ENCODE results near the gene ADAMTSL2.
"Not testable (repeated sequence)": the region's sequence is repeated elsewhere in the genome, so short reads cannot be mapped to it uniquely, and the experiment has no call there.

Gene ADAMTSL2

DNA sequence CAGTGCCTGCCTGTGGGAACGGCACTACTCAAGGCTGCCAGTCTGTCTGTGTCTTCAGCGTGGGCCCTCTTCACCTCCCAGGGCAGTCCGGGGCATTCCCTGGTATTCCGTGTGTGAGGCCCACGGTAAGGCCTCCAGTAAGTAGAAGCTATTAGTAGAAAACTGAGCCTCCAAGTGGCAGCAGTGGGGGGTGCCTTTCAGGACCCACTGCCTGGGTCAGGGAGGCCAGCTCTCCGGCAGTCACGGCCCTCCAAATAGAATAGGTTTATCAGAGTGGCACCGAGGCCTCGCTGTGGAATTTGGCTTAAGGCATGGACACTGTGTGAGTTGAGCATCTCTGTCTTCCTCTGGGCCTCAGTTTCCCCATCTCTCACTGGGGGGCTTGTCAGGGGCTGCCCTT is 23.1 kb downstream of the ADAMTSL2 start:
- DNase-seq (ENCODE audit: low read depth in 3 of 3), result no peak

DNA sequence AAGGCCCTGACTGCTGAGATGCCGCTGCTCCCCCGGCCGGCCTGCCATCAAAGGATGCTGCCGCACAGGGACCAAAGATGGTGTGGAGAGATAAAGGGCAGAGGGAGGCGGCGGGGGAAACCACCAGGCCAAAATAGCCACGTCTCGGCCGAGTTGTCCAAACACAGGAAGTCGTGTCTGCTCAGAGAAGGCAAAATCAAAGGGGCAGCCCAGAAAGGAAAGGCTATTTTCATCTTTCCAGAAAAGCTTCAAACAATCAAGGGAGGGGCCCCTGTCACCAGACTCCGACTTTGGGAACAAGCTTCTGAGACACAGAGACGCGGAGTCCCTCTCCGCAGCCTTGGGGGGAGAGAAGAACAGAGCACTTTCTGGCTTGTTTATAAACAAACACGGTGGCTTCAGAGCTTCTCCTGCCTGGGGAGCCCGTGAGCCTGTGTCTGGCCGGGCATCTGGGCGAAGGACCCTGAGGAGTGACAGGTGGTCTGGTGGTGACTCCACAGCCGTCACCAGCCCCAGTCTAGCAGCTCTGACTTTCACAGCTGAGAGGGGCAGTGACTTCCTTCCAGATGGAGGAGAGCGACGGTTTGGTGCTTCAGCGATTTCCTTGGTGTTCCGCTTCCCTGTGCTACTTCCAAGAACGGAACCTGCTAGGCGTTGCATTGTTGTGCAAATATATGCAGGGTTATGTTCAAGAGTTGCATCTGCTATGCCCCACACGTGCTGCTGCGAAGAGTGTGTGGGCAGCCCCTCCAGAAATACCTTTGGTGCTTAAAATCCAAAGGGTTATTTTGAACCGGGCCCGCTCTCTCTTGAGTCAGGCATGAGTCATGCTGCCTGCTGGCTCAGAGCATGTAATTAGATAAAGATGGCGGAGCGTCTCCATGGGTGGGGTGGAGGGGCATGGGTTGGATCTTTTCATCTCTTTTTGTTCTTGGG is 24.0 kb downstream of the ADAMTSL2 start:
- DNase-seq (ENCODE audit: low read depth in 3 of 3), result peak; percentile 12 to 21 (median 17)

DNA sequence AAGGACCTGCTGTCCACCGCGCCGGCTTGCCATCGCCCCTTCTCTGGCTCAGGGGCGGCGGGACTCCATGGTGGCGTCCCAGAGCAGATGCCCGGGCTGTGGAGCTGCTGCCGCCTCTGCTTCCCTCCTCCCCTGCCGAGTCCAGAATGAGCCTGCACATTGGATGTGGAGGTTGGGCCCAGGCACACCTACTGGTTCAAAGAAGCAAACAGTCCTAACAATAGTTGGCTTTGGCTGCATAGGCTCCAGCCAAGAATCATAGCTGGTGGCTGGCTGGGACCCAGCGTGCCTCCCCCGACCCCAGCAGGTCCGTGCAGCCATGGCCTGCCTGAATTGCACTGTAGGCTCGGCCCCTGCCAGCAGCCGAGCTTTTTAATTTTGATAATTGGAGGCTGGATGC is 25.8 kb downstream of the ADAMTSL2 start:
- no peak for DNase-seq (ENCODE audit: low read depth in 3 of 3)

DNA sequence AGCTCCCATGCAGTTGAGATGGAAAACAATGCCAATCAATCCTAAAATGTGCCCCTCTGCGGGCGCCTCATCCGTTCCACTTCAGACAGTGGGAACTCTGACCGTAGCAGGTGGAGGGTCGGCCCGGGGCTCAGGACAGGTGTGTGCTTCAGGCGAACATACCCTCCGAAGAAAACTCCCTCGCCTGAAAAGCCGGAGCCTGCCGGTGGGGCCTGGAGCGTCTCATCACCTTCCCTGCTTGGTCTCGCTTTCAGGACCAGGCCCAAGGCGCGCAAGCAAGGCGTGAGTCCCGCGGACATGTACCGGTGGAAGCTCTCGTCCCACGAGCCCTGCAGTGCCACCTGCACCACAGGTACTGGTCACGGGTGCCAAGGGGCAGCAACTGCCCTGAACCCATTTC is 26.4 kb downstream of the ADAMTSL2 start:
- no peak for DNase-seq (ENCODE audit: low read depth in 3 of 3)

DNA sequence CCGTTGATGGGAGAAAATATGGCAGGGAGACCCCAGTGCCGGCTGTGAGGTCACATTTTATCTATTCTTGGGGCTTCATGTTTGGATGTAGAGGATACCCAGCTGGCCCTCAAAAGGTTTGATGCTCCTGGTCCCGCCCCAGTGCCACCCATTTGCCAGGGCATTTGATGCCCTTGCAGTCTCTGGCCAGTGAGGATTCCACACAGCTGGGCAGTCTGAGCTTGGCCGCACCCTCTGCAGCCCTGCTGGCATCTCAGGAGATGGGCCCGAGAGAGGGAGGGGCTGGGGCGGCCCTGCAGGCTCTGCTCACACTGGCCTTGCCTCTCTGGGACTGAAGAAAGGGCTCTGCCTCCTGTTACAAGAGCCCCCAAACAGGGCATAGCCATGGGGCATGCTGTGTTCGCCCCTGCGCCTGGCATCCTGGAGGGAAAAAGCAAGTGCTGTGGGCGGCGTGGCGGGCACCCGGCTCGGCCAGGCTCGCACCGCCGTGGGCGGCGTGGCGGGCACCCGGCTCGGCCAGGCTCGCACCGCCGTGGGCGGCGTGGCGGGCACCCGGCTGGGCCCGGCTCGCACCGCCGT is 27.6 kb downstream of the ADAMTSL2 start:
- no peak for DNase-seq (ENCODE audit: low read depth in 3 of 3)

DNA sequence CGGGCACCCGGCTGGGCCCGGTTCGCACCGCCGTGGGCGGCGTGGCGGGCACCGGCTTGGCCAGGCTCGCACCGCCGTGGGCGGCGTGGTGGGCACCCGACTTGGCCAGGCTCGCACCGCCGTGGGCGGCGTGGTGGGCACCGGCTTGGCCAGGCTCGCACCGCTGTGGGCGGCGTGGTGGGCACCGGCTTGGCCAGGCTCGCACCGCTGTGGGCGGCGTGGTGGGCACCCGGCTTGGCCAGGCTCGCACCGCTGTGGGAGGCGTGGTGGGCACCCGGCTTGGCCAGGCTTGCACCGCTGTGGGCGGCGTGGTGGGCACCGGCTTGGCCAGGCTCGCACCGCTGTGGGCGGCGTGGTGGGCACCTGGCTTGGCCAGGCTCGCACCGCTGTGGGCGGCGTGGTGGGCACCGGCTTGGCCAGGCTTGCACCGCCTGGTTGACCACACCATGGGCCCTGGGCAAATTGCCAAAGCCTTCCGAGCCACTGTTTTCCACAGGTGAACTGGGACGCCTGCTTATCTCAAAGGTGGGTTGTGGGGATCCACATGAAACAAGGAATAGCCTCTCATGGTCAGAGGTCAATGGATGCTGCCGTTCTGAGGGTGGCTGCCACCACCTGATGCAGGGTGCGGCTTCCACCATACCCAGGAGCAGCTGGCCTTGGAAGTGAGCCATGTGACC is 28.2 kb downstream of the ADAMTSL2 start:
- DNase-seq (ENCODE audit: low read depth in 3 of 3), result no peak

DNA sequence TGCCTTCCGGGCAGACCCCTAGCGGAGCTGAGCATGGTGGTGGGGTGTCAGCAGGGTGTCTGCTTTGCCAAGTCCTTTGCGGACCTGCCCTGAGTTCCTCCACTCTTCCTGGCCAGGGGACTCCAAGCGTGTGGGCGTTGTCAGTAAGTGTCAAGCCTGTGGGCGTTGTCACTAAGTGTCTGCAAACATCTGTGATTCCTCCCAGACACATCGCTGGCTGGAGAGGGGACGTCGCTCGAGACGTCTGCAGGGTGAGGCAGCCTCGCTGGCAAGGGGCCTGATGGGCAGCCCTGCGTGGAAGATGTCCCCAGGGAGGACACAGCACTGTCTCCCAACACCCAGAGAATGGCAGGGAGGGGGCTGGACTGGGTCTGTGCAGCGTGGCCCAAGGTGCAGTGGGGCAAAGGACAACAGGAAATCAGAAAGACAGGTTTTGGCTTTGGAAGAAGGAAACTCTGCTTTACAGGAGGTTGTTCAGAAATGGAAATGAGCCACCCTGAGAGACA is 28.8 kb downstream of the ADAMTSL2 start:
- no peak for DNase-seq (ENCODE audit: low read depth in 3 of 3)

DNA sequence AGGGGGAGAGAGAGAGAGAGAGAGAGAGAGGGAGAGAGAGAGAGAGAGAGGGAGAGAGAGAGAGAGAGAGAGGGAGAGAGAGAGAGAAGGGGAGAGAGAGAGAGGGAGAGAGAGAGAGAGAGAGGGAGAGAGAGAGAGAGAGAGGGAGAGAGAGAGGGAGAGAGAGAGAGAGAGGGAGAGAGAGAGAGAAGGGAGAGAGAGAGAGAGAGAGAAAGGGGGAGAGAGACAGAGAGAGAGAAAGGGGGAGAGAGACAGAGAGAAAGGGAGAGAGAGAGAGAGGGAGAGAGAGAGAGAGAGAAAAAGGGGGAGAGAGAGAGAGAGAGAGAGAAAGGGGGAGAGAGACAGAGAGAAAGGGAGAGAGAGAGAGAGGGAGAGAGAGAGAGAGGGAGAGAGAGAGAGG is 29.3 kb downstream of the ADAMTSL2 start:
- DNase-seq (ENCODE audit: low read depth in 3 of 3), result not testable (repeated sequence)

DNA sequence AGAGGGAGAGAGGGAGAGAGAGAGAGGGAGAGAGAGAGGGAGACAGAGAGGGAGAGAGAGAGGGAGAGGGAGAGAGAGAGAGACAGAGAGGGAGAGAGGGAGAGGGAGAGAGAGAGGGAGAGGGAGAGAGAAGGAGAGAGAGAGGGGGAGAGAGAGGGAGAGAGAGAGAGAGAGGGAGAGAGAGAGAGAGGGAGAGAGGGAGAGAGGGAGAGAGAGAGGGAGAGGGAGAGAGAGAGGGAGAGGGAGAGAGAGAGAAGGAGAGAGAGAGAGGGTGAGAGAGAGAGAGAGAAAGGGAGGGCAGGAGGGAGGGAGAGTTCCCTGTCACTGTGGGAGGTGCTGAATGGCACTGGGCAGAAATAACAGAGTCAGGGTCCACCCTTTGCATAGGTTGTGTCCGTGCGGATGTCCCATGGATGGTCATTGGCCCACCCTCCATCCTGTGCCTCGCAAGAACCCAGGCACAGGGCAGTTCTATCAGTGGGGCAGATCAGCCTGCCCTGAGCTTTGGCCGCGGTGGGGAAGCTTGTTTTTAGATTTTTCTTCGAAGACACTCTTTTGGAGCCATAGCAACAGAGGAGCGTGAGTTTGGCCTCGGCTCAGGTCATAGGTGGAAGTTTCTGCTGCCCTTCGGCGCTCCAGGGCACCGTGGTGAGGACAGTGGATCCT is 30.1 kb downstream of the ADAMTSL2 start:
- no peak for DNase-seq (ENCODE audit: low read depth in 3 of 3)

DNA sequence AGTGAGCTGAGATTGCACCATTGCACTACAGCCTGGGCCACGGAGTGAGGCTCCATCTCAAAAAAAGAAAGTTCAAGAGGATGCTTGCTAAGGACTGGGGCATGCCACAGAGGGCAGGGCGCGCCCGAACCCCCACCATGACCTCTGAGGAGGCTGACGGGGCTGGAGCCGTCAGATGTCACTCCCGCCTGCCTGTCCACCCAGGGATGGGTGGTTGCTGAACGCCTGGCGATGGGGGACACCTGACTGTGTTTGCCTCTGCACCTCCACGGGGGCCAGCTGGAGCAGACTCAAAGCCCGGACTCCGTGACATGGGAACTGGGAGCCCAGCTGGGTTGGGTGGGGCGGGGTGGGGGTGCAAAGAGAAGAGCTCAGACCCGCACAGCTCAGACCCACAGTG is 31.9 kb downstream of the ADAMTSL2 start:
- no peak for DNase-seq (ENCODE audit: low read depth in 3 of 3)

DNA sequence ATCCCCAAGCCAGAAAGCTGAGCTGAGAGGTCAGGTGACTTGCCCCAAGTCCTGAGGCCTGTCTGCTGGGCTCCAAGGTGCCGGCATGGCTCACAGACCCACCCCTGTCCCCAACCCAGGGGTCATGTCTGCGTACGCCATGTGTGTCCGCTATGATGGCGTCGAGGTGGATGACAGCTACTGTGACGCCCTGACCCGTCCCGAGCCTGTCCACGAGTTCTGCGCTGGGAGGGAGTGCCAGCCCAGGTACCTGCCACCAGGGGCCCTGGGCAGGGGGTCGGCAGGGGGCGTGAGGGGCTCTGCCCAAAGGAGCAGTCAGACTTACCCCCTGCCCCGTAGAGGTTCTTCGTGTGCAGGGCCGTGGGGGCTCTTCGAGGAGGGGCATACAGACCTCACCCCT is 32.3 kb downstream of the ADAMTSL2 start:
- DNase-seq (ENCODE audit: low read depth in 3 of 3), result no peak

DNA sequence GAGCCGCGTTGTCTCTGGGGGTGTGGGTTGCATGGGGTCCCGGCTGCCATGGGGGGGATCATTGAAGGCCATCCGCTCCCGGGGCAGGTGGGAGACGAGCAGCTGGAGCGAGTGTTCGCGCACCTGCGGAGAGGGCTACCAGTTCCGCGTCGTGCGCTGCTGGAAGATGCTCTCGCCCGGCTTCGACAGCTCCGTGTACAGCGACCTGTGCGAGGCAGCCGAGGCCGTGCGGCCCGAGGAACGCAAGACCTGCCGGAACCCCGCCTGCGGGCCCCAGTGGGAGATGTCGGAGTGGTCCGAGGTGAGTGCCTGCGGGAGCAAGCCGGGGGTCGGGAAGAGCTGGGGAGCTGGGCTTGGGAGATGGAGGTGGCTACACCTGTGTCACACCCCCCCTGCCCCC is 33.7 kb downstream of the ADAMTSL2 start:
- no peak for DNase-seq (ENCODE audit: low read depth in 3 of 3)

DNA sequence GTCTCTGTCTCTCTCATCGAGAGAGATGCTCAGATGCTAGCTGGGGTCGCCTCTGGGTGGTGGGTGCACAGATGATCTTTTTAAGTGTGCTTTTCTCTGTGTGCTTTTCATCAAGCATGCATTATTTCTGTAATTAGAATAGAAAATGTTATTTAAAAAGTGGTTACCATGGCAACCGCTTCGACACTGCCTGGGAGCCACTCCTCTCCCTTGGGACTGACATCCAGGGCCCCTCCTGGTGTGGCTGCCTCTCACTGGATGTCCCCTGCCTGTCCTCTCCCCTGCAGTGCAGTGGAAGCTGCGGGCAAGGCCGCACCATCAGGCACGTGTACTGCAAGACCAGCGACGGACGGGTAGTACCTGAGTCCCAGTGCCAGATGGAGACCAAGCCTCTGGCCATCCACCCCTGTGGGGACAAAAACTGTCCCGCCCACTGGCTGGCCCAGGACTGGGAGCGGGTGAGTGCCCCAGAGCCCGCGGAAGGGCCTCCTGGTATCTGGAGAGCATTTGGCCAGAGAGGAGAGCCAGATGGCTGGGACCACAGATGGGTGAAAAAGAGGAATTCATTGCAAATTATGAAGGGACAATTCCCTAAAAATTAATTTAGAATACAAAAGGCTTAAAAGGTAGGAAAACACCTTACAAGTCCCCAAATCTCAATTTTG is 34.7 kb downstream of the ADAMTSL2 start:
- DNase-seq (ENCODE audit: low read depth in 3 of 3), result no peak

DNA sequence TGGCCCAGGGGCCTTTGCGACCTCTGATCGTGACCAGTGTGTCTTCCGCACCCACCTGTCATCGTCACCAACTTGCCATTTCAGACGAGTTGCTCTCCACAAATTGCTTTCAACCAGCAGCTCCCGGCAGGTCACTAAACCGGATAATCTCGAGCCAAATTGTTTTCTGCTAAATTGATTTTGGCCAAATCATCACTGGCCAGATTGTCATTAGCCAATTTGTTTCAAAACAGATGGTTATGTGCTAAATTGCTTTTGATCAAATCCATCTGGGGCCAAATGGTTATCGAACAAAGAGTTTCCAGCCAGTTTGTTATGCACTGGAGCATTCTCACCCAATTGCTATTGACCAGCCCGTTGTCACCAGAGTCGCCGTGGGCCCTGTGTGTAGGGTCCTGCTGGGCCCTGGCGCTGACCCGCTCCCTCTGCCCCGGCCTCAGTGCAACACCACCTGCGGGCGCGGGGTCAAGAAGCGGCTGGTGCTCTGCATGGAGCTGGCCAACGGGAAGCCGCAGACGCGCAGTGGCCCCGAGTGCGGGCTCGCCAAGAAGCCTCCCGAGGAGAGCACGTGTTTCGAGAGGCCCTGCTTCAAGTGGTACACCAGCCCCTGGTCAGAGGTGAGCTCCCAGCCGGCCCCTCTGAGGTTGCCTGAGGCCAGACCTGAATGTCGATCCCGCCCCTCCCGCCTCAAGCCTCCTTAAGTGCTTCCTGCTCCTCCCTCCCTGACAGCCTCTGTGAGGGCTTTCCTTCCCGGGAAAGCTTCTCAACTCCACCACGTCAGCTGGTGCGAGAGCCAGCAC is 35.6 kb downstream of the ADAMTSL2 start:
- no peak for DNase-seq (ENCODE audit: low read depth in 3 of 3)

DNA sequence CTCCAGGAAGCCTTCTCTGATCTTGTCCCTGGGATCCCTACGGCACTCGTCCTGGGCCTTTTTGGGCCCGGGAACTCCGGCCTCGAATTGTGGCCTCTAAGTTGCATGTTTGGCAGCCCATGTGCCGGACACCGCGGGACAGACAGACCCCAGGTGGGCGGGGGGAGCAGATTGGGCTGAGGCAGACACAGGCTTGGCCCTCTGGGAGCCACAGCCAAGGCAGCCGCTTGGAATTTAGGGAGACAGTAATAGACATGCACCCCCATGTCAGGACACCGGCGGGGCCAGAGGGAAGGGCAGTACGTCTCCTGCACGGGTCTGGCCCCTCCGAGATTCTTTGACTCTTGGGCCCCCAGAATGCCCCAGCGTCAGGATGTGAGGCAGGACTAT is 36.2 kb downstream of the ADAMTSL2 start:
- no peak for DNase-seq (ENCODE audit: low read depth in 3 of 3)

DNA sequence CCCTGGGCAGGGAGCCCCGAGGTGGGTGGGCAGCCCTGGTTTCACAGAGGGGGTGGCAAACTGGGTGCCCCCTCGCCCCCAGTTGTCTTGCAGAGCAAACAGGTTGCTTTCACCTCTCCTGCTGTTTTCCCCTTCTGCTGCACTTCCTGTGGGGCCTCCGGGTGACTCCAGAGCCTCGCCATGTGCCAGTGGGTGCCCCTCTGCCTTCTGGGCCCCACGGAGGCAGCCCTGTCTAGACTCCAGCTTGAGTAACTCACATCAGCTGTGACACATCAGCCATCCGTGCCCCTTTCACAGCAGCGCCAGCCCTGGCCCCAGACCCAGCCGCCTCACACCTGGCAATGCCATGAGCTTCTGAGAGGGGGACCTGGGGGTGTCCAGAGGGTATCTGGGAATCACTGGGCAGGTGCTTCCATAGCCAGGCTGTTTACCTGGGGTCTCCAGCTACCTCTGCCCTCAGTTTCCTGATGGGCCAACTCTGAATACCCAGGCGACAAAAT is 36.9 kb downstream of the ADAMTSL2 start:
- no peak for DNase-seq (ENCODE audit: low read depth in 3 of 3)

DNA sequence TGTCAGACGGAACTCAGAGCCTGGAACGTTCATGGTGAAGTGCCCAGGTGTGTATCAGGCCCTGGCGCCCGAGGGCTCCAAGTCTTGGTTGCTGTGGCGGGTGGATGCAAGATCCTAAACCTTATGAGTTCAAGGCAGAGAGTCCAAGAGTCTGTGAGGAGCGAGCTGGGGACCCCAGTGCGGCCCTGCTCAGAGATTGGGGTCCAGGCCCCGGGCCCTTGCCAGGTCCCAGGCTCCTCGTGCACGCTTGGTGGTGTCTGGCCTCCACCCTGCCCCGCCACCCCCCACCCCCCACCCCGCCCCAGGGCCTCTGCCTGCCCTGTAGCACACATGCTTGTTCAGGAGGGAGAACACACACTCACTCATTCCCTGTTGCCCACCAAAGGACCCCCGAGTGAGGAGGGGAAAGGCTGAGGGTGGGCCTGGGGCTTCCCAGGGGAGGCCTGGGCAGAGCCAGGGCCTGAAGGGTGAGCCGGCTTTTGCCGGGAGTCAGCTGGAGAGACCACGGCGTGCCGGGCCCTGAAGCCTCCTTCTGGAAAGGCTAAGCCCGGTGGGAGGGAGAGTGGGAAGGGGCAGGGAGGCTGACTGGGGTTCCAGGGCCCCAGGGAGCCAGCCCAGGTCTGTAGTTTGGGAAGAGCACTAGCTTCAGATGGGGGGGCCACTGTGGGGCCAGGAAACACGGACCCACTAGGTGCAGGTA is 37.5 kb downstream of the ADAMTSL2 start:
- DNase-seq (ENCODE audit: low read depth in 3 of 3), result no peak

DNA sequence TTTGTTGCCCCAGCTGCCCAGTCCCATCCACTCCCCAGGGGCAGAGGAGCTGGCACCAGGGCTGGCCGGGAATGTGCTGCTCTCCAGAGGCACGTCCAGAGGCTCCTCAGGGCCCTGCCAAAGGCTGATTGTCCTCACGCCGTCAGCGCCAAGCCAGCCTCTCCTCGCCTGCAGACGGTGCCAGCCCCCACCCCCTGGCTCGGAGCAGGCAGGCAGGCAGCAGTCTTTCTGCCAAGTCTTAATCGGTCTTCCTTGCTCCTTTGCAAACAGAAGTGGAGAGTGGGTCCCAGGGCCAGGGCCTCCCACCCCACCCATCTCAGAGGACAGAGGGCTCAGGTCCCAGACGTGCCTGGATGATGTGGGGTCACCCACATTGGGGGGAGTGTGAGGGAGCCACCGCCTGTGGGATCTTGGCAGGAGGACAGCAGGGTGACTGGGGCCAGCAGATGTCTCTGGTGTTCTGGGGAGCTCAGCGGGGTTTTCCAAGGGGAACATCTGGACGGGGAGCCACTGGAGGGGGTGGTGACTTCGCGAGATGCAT is 38.4 kb downstream of the ADAMTSL2 start:
- DNase-seq (ENCODE audit: low read depth in 3 of 3), result no peak

DNA sequence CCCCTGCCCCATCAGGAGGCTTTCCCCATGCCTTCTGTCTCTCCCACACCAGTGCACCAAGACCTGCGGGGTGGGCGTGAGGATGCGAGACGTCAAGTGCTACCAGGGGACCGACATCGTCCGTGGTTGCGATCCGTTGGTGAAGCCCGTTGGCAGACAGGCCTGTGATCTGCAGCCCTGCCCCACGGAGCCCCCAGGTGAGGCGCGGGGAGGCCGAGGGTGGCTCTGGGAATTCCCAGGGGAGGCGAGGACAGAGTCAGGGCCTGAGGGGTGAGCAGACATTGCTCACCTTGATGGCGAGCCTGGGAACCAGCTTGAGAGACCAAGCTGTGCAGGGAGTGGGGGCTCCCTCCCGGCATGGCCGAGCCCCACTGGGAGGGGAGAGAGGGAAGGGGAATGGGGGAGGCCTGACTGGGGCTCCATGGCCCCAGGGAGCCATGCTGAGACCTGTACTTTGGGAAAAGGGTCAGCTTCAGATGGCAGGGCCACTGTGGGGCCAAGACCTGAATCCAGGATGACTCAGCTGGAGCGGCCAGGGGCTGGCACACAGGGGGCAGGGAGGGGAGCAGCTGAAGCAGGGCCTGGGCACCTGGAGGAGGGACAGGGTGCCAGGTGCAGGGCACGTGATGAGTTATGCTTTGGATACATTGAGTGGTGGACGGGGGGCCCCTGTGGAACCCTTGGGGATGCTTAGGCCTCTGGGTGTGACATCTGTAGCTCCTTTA is 39.4 kb downstream of the ADAMTSL2 start:
- no peak for DNase-seq (ENCODE audit: low read depth in 3 of 3)

Measured in stimulated activated CD4-positive, alpha-beta T cell treated with anti-CD3 and anti-CD28 coated beads, TNF-alpha, amount 100 ng/mL, for 24 hours (primary cell).